H1 (cell line): ENCODE data around the gene SELPLG. TPM values are rescaled to one million over a fixed set of nuclear protein-coding genes. Genes with fewer than 3 reads are reported as not detected.
"Not testable (repeated sequence)": the region's sequence is repeated elsewhere in the genome, so short reads cannot be mapped to it uniquely, and the experiment has no call there.

Experiments
- CTCF ChIA-PET: fragments of 300-600 bp; sonication (Branson Sonifier 250); formaldehyde crosslinking; loops from one replicate; lab custom pipeline; 2021; ENCODE audit not compliant: partially characterized antibody; lab: Charles Lee
- POLR2A ChIA-PET: fragments of 300-600 bp; sonication (Branson Sonifier 250); formaldehyde crosslinking; loops from one replicate; lab custom pipeline; 2021; ENCODE audit warnings: inconsistent platforms; ENCODE audit not compliant: partially characterized antibody; lab: Charles Lee
- DNase-seq, 2 experiments: peaks; one replicate each; pipeline versions ENCODE4 v3.0.0 to v3.0.0-alpha.2; 2010 to 2022; ENCODE audit warnings: low spot score in 2 of 2, low read depth in 1 of 2, mixed read lengths in 1 of 2
- FAIRE-seq: peaks from 2 replicates; lab custom pipeline; 2011; peaks lifted over from hg19 to GRCh38; lab: Jason Lieb, UNC
- H2AFZ ChIP-seq: 2 replicates; pipeline ENCODE4 v1.8.1; 2012; ENCODE audit warnings: low read length, inconsistent platforms
- H2AK5ac ChIP-seq: 2 replicates; pipeline ENCODE4 v1.6.1; 2013; ENCODE audit warnings: low read depth, low read length
- H2BK120ac ChIP-seq: replicated peaks from 2 replicates; pipeline ENCODE3; 2013; ENCODE audit warnings: low read depth, low read length, inconsistent platforms
- H2BK12ac ChIP-seq: 2 replicates; pipeline ENCODE4 v1.6.1; 2013; ENCODE audit warnings: low read depth, low read length
- H2BK15ac ChIP-seq: 2 replicates; pipeline ENCODE4 v1.6.1; 2013; ENCODE audit warnings: low read length
- H2BK20ac ChIP-seq: 2 replicates; pipeline ENCODE4 v1.6.1; 2013; ENCODE audit warnings: low read length
- H2BK5ac ChIP-seq: 2 replicates; pipeline ENCODE4 v1.6.1; 2013; ENCODE audit warnings: low read depth, low read length
- H3K14ac ChIP-seq: 2 replicates; pipeline ENCODE4 v1.6.1; 2013; ENCODE audit warnings: inconsistent platforms; ENCODE audit not compliant: insufficient read length
- H3K18ac ChIP-seq: 2 replicates; pipeline ENCODE4 v1.6.1; 2013; ENCODE audit warnings: low read length; ENCODE audit errors: extremely low read depth
- H3K23ac ChIP-seq: 2 replicates; pipeline ENCODE4 v1.6.1; 2013; ENCODE audit warnings: inconsistent platforms; ENCODE audit not compliant: insufficient read length
- H3K23me2 ChIP-seq: 2 replicates; pipeline ENCODE4 v1.6.1; 2013; ENCODE audit warnings: low read depth, low read length
- H3K27ac ChIP-seq: 2 replicates; pipeline ENCODE4 v1.6.1; 2011; ENCODE audit warnings: low read depth, low read length, inconsistent platforms
- H3K27me3 ChIP-seq, 4 experiments: replicated peaks in 1 of 4; 1 replicate in 1 of 4; 2 replicates in 3 of 4; pipeline versions ENCODE4 v1.6.1 to v1.8.1; 2011 to 2013; ENCODE audit warnings: low read length in 3 of 4, mild to moderate bottlenecking in 3 of 4, inconsistent platforms in 2 of 4, mixed read lengths in 2 of 4, moderate library complexity in 1 of 4; ENCODE audit not compliant: control insufficient read depth in 3 of 4, insufficient read depth in 3 of 4; ENCODE audit errors: extremely low read depth in 1 of 4
- H3K36me3 ChIP-seq, 4 experiments: 2 replicates each; pipeline versions ENCODE4 v1.6.1 to v1.8.1; 2011 to 2013; ENCODE audit warnings: mild to moderate bottlenecking in 4 of 4, low read length in 3 of 4, moderate library complexity in 2 of 4, control low read depth in 1 of 4, inconsistent platforms in 1 of 4; ENCODE audit not compliant: insufficient read depth in 4 of 4, control insufficient read depth in 2 of 4
- H3K4ac ChIP-seq: replicated peaks from 2 replicates; pipeline ENCODE3; 2013; ENCODE audit warnings: low read length, low read depth, mixed read lengths, inconsistent platforms; ENCODE audit not compliant: insufficient read length
- H3K4me1 ChIP-seq, 4 experiments: replicated peaks in 1 of 4; 1 replicate in 1 of 4; 2 replicates in 3 of 4; pipeline versions ENCODE4 v1.6.1 to v1.8.1; 2011 to 2013; ENCODE audit warnings: low read length in 3 of 4, inconsistent platforms in 2 of 4, mixed read lengths in 1 of 4; ENCODE audit not compliant: insufficient read depth in 4 of 4, control insufficient read depth in 3 of 4
- H3K4me2 ChIP-seq, 2 experiments: 2 replicates each; pipeline versions ENCODE4 v1.6.1 to v1.8.1; 2011 to 2013; ENCODE audit warnings: low read depth in 2 of 2, low read length in 2 of 2, control low read depth in 1 of 2, inconsistent platforms in 1 of 2, mild to moderate bottlenecking in 1 of 2; ENCODE audit not compliant: insufficient read depth in 1 of 2
- H3K4me3 ChIP-seq, 4 experiments: fragments of 200-600, 300-600 bp in 1 of 4; sonication (generic), shearing (Covaris generic), sonication (Bioruptor Twin) in 1 of 4; 2 replicates each; pipeline versions ENCODE4 v1.5.1 to v1.8.1; 2011 to 2016; ENCODE audit warnings: low read length in 4 of 4, low read depth in 3 of 4, control low read depth in 2 of 4, inconsistent platforms in 2 of 4, mild to moderate bottlenecking in 2 of 4, mixed read lengths in 1 of 4, moderate library complexity in 1 of 4; ENCODE audit not compliant: insufficient read depth in 2 of 4; ENCODE audit errors: extremely low read depth in 1 of 4
- H3K56ac ChIP-seq: replicated peaks from 2 replicates; pipeline ENCODE3; 2013; ENCODE audit warnings: low read depth, mild to moderate bottlenecking, mixed read lengths, low read length, inconsistent platforms; ENCODE audit not compliant: insufficient read length
- H3K79me1 ChIP-seq: 2 replicates; pipeline ENCODE4 v1.6.1; 2013; ENCODE audit warnings: low read depth, low read length, control low read depth
- H3K79me2 ChIP-seq, 2 experiments: 2 replicates each; pipeline versions ENCODE4 v1.6.1 to v1.8.1; 2012 to 2013; ENCODE audit warnings: low read length in 2 of 2, mild to moderate bottlenecking in 2 of 2, inconsistent platforms in 1 of 2; ENCODE audit not compliant: insufficient read depth in 2 of 2, control insufficient read depth in 1 of 2
- H3K9ac ChIP-seq, 4 experiments: replicated peaks in 1 of 4; 1 replicate in 1 of 4; 2 replicates in 3 of 4; pipeline versions ENCODE4 v1.6.1 to v1.8.1; 2011 to 2013; ENCODE audit warnings: low read depth in 3 of 4, low read length in 3 of 4, control low read depth in 2 of 4, mild to moderate bottlenecking in 2 of 4, moderate library complexity in 2 of 4, inconsistent platforms in 1 of 4; ENCODE audit errors: extremely low read depth in 1 of 4
- H3K9me3 ChIP-seq, 2 experiments: 2 replicates each; pipeline versions ENCODE4 v1.6.1 to v1.8.1; 2012 to 2013; ENCODE audit warnings: mild to moderate bottlenecking in 2 of 2, moderate library complexity in 2 of 2, control low read depth in 1 of 2, inconsistent platforms in 1 of 2, low read depth in 1 of 2, low read length in 1 of 2, mixed read lengths in 1 of 2; ENCODE audit not compliant: insufficient read depth in 2 of 2
- H4K20me1 ChIP-seq, 2 experiments: replicated peaks in 1 of 2; 2 replicates each; pipeline versions ENCODE3 to v1.8.1; 2011 to 2013; ENCODE audit warnings: inconsistent platforms in 2 of 2, low read length in 2 of 2, mild to moderate bottlenecking in 1 of 2; ENCODE audit not compliant: insufficient read depth in 2 of 2, control insufficient read depth in 1 of 2
- H4K5ac ChIP-seq: 2 replicates; pipeline ENCODE4 v1.6.1; 2013; ENCODE audit warnings: low read length, low read depth, mixed read lengths, inconsistent platforms; ENCODE audit not compliant: insufficient read length
- H4K8ac ChIP-seq: 2 replicates; pipeline ENCODE4 v1.8.0; 2013; ENCODE audit warnings: mild to moderate bottlenecking, moderate library complexity, low read length, inconsistent platforms; ENCODE audit not compliant: insufficient read depth; ENCODE audit errors: extremely low read depth
- H4K91ac ChIP-seq: replicated peaks from 2 replicates; pipeline ENCODE3; 2013; ENCODE audit warnings: low read length, mixed read lengths, inconsistent platforms; ENCODE audit not compliant: insufficient read length
- WGBS, 2 experiments: shearing (Covaris generic) in 1 of 2; methylation state at CpG; one replicate each; pipeline versions ENCODE4 v1.1.6 to v1.1.7; 2013 to 2015; ENCODE audit warnings: low lambda C conversion rate in 2 of 2, mixed read lengths in 2 of 2, inconsistent platforms in 1 of 2, low coverage in 1 of 2, missing lambda C conversion rate in 1 of 2; ENCODE audit not compliant: insufficient replicate concordance in 2 of 2, insufficient coverage in 1 of 2, insufficient read length in 1 of 2; ENCODE audit errors: extremely low coverage in 1 of 2, missing lambda C conversion rate in 1 of 2; 5-methylcytosine and 5-hydroxymethylcytosine counted together
- polyA plus RNA-seq, 7 experiments: library from polyadenylated mRNA; depleted of rRNA in 3 of 7; stranded (reverse) in 5 of 7; unstranded in 2 of 7; fragments of >200 nt in 5 of 7; fragments of 200-250 nt in 2 of 7; gene quantifications; 1 replicate in 5 of 7; 2 replicates in 1 of 7; 4 replicates in 1 of 7; pipeline versions ENCODE4 v1.2.1 to v1.2.3, GENCODE V29; 2011 to 2013; ENCODE audit warnings: missing spikeins in 2 of 7, mixed read lengths in 2 of 7
- total RNA-seq: library from RNA; stranded (reverse); fragmentation: NEBNext Ultra II Directional; extraction: Animal tissue kit (Norgen Biotek cat#: 25700); gene quantifications from 2 replicates; pipeline ENCODE4 v1.2.1, GENCODE V29; 2021

The SELPLG gene
- total and polyA plus RNA-seq, 2 of the 8 experiments (the other 6 are each of a cell fraction or from before 2014, with no cell fraction given), result 0.18 TPM; not detected in 1

DNA sequence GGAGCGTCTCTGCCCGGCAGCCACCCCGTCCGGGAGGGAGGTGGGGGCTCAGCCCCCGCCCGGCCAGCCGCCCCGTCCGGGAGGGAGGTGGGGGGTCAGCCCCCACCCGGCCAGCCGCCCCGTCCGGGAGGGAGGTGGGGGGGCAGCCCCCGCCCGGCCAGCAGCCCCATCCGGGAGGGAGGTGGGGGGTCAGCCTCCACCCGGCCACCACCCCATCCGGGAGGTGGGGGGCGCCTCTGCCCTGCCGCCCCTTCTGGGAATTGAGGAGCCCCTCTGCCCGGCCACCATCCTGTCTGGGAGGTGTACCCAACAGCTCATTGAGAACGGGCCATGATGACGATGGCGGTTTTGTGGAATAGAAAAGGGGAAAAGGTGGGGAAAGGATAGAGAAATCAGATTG is 22.6 kb upstream of the SELPLG start:
- 100% methylated on average over 2 of the region's 24 CpGs; no CpG with 5 or more reads in 1 of the 2 experiments for WGBS, 2 experiments
- H2BK20ac ChIP-seq, H4K5ac ChIP-seq, H3K23ac ChIP-seq, H4K91ac ChIP-seq, POLR2A ChIA-PET, DNase-seq, H3K27me3 ChIP-seq, H3K79me2 ChIP-seq, H3K56ac ChIP-seq, H3K4me3 ChIP-seq, H3K9ac ChIP-seq, H3K4me2 ChIP-seq, H2AFZ ChIP-seq, H2BK15ac ChIP-seq, H2BK12ac ChIP-seq, H3K23me2 ChIP-seq, CTCF ChIA-PET, H3K79me1 ChIP-seq, H4K8ac ChIP-seq, H2BK5ac ChIP-seq, H3K4ac ChIP-seq, H3K14ac ChIP-seq, H3K27ac ChIP-seq, H2AK5ac ChIP-seq, H4K20me1 ChIP-seq, H3K18ac ChIP-seq, FAIRE-seq, H3K9me3 ChIP-seq, H2BK120ac ChIP-seq: not testable (repeated sequence)
- peaks cover 3 to 12% (median 8%) of the 10 kb centered on the region in 4 experiments; a peak in 6 of 7 replicates for H3K4me1 ChIP-seq
- peaks cover 4 to 42% (median 22%) of the 10 kb centered on the region in 4 experiments; a peak in 7 of 8 replicates for H3K36me3 ChIP-seq

DNA sequence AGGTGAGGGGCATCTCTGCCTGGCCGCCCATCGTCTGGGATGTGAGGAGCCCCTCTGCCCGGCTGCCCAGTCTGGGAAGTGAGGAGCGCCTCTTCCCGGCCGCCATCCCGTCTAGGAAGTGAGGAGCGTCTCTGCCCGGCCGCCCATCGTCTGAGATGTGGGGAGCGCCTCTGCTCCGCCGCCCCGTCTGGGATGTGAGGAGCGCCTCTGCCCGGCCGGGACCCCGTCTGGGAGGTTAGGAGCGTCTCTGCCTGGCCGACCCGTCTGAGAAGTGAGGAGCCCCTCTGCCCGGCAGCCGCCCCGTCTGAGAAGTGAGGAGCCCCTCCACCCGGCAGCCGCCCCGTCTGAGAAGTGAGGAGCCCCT is 22.1 kb upstream of the SELPLG start:
- H3K18ac ChIP-seq, DNase-seq, H2BK5ac ChIP-seq, H4K8ac ChIP-seq, H2BK120ac ChIP-seq, H3K9ac ChIP-seq, H3K56ac ChIP-seq, H3K4me2 ChIP-seq, H3K4me3 ChIP-seq, H3K23me2 ChIP-seq, POLR2A ChIA-PET, H2BK12ac ChIP-seq, H3K27me3 ChIP-seq, H2BK15ac ChIP-seq, H4K5ac ChIP-seq, H2AFZ ChIP-seq, H4K20me1 ChIP-seq, H3K9me3 ChIP-seq, H3K79me1 ChIP-seq, H3K14ac ChIP-seq, FAIRE-seq, H3K27ac ChIP-seq, H3K79me2 ChIP-seq, H2AK5ac ChIP-seq, H4K91ac ChIP-seq, H2BK20ac ChIP-seq, H3K4ac ChIP-seq, H3K23ac ChIP-seq: not testable (repeated sequence)
- CTCF ChIA-PET, result interaction anchor here (0.8 to 1.2 kb wide), 3 partner anchors 9 to 148 kb away, joined by 4 to 5 read pairs (median 5); no protein-coding TSS in a partner anchor
- peaks cover 3 to 12% (median 8%) of the 10 kb centered on the region in 4 experiments; a peak in 6 of 7 replicates for H3K4me1 ChIP-seq
- WGBS, 2 experiments, result no CpG with 5 or more reads among the region's 28 CpGs
- H3K36me3 ChIP-seq, result peaks cover 4 to 44% (median 25%) of the 10 kb centered on the region in 4 experiments; a peak in 7 of 8 replicates
